Stimulated activated CD4-positive, alpha-beta T cell treated with anti-CD3 and anti-CD28 coated beads, TNF-alpha, amount 100 ng/mL, for 24 hours (primary cell): ENCODE data around the gene KRTAP1-5.
"Not testable (repeated sequence)": the region's sequence is repeated elsewhere in the genome, so short reads cannot be mapped to it uniquely, and the experiment has no call there.

Source experiments
- DNase-seq, 3 experiments: peaks; one replicate each; pipeline ENCODE4 v3.0.0-alpha.2; 2020; ENCODE audit warnings: low read depth in 3 of 3

Gene KRTAP1-5, protein sequence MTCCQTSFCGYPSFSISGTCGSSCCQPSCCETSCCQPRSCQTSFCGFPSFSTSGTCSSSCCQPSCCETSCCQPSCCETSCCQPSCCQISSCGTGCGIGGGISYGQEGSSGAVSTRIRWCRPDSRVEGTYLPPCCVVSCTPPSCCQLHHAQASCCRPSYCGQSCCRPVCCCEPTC

DNA sequence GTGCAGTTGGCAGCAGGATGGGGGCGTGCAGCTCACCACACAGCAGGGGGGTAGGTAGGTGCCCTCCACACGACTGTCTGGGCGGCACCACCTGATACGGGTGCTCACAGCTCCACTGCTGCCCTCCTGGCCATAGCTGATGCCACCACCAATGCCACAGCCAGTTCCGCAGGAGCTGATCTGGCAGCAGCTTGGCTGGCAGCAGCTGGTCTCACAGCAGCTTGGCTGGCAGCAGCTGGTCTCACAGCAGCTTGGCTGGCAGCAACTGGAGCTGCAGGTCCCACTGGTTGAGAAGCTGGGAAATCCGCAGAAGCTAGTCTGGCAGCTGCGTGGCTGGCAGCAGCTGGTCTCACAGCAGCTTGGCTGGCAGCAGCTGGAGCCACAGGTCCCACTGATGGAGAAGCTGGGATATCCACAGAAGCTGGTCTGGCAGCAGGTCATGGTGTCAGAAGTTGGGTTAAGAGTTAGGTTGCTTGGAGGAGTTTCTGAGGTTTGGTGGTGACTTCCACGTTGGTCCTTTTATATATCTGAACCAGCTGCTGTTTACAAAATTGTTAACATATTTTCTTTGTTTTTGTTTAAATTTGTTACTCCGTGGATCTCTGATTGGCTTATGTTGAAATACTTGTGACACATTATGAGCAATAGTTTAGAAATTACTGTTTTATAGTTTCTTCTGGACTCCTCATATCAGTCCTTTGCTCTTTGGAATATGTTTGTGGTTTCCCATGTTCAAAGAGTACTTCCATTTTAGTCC, at the start of gene KRTAP1-5:
Gene KRTAP1-5 (minus strand): TSS at position 494 of the 757 bp plus-strand sequence. CDS start 53 bp downstream, at position 441.
- no peak for DNase-seq

DNA sequence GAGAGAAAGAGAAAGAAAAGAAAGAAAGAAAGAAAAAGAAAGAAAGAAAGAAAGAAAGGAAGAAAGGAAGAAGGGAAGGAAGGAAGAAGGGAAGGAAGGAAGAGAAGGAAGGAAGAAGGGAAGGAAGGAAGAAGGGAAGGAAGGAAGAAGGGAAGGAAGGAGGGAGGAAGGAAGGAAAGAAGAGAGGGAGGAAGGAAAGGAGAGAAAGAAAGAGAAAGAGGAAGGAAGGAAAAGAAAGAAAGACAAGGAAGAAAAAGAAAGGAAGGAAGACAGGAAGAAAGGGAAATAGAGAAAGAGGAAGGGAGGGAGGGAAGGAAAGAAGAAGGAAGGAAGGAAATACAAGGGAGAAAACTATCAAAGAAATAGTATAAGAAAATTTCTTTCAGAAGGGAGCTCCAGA, 49.8 kb upstream of the KRTAP1-5 start:
- no peak for DNase-seq

DNA sequence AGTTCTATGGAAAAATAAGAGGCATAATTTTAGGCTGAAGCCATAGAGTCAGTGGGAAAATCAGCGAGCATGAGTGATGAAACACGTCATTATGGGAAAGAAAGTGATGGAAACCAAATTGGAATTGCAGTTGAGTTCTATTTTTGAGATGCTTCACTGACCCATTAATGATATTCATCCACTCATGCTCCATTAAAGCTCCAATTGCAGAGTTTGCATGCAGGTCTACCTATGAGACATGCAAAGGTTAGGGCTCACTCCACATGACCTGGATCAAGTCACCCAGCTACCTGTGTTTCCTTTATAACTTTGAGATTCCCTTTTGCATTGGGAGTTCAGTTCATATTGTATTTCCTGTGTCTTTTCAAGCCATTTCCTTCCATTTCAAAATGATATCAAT, 46.7 kb upstream of the KRTAP1-5 start:
- no peak for DNase-seq

DNA sequence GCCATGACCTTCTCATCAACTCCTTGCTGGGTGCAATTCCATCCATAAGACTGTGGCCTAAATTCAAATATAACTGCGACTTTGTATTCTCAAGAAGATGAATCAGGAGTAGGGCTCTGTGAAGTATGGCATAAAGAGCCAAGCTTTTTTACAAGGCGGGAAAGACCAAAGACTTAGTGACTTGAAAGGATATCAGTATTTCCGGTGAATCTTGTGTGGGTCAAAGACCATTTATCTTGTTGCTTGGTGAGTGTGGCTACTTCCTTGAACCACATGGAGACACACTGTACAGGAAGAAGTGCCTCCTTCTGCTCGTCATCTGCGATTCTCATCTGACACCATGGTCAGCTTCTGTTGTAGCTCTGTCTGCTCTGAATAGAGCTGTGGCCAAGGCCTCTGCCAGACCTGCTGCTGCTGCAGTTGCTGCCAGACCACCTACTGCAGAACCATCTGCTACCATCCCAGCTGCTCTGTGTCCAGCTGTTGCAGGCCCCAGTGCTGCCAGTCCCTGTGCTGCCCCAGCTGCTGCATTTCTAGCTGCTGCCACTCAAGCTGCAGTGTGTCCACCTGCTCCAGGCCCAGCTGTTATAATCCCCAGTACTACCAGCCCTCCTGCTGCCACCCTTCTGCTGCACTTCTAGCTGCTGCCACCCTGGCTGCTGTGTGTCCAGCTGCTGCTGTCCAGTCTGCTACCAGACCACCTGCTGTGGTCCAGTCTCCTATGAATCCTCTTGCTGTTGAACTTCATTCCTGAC, 44.8 kb upstream of the KRTAP1-5 start:
- DNase-seq, result no peak

DNA sequence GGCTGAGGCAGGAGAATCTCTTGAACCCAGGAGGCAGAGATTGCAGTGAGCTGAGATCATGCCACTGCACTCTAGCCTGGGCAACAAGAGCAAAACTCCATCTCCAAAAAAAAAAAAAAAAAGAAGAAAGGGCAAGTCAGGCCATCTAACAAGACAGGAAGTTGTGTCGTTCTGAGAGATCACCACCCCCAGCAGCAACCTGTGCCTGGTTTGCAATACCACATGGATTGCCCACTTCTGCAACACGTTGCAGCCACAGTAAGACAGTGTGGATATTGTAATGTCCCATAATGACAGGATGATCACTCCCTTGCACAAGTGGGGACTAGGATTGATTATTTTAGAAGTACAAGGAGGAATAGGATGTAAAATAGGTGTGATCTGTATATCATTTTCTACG, 42.0 kb upstream of the KRTAP1-5 start:
- DNase-seq, result no peak

DNA sequence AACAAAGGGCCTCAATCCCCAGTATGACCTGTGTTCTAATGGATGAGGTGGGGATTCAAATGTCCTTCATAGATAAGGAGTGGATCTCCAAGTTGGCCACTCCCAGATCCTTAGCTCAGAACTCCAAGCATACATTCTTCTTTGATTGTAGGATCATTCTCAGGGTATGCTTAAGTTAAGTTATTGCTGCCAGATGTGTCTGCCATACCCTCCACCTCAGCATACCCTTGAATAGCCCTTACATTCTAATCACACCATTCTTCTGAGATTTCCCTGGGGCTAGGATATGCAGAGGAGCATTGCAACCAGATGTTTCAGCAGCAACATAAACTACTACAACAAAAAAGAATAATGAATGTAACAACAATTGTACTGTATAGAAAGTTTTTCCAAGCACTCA, 40.3 kb upstream of the KRTAP1-5 start:
- DNase-seq, result no peak

DNA sequence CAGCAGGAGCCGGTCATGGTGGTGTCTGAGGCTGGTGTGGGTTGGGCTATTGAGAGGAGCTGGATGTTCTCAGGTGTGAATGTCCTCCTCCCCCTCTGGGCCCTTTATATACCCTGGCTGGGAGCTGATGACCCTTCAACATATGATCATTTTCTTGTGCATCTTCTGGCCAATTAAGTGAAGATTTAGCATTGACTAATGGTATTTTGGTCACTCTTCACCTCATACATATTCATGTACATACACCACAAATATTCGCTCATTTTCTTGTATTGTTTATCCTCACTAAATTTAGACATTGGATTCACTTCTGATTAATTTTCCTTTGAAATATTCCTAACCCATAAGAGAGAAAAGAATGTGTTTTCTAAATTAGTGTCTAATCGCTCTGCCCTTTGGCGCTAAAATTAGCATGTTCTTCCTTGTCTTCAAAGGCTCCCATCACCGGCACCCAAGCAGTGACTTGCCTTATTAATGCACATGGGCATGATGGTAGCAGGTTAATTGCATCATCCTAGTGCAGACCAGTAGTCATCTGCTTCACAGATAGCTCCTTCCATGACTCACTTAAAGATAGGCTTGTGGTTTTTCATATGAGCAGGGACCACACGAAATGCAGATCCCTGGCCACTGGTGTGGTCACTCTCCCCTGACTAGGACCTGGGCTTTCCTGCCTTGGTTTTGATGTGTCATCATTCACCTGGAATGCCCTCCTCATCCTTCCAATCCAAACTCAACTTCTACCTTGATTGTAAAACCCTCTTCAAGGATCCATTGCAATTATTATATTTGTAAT, 39.0 kb upstream of the KRTAP1-5 start, which contains the start of gene KRTAP2-4:
Gene KRTAP2-4 (minus strand): TSS at position 51 of the 796 bp plus-strand sequence. CDS start 34 bp downstream, at position 17.
- no peak for DNase-seq

DNA sequence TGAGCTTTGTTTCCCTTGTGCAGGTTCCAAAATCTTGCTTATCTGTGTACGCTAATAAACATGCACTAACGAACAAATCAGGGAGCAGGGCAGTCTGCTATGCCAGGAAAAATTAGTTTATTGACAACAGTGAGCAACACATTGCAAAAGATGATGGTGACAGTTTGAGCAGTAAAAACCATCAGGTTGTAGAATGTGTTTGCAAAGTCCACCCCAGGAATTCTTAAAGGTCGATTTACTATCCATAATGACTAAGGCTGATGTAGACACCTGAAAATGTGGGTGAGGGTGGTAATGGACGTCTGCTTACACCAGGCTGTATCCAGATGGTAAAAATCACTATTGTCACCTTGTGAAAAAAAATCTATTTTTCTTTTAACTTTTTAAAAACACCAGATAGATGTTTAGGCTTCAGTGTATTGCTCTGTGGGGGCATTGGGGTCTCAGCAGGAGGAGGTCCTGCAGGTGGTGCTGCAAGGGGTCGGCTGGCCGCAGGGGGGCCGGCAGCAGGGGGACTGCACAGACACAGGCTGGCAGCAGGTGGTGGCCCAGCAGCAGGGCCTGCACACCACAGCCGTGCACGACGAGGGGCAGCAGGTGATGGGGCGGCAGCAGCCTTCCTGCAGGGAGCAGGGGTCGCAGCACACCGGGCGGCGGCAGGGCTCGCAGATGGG, 38.1 kb upstream of the KRTAP1-5 start:
- not testable (repeated sequence) for DNase-seq

DNA sequence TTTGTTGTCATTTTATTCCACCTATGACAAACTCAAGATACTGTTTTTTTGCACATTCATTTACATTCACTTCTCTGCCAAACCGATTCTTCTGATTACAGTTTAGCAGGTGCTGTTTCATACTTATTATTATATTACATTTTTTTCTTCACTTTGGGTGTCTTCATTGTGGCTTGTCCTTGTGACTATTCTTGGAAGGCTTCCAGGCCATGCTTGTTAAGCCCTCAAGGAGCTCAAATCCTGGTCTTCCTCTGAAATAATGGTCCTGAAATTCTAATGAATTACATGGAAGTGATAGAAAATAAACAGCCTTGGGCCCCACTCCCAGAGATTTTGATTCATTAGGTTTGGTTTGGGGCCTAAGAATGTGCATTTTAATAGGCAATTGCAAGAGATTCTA, 37.3 kb upstream of the KRTAP1-5 start:
- DNase-seq, result no peak

DNA sequence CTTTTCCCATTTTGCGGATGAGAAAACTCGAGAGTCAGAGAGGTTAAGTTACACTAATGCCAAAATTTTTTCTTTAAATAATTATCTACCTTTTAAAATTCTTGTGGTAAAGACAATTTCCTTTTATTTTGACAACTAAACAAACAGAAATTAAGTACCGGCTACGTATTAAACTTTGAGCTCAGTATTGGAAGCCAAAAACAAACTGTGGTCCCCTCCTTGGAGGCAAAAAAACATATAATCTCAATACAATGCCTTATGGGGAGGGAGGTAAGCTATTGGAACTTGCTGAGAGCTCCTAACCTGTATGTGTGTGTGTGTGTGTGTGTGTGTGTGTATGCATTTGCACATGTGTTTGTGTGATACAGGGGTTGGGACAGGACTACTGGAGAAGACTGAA, 36.4 kb upstream of the KRTAP1-5 start:
- DNase-seq, result no peak

DNA sequence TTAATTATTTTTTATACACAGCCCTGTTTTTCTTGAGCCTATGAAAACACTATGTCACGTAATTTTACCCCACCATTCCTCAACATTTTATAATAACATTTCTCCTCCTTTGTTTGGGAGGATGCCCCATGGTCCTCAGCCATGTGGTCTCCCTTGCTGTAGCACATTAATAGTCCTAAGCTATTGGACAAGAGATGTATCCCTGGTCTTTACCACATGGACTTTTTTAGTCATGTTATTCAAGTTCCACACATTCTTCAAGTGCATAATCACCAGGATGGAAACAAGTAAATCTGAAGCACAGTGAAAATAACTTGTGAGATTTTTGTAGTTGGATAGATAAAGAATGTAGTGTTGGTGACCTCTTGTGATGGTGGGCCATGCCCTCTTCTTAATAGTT, 35.0 kb upstream of the KRTAP1-5 start:
- no peak for DNase-seq

DNA sequence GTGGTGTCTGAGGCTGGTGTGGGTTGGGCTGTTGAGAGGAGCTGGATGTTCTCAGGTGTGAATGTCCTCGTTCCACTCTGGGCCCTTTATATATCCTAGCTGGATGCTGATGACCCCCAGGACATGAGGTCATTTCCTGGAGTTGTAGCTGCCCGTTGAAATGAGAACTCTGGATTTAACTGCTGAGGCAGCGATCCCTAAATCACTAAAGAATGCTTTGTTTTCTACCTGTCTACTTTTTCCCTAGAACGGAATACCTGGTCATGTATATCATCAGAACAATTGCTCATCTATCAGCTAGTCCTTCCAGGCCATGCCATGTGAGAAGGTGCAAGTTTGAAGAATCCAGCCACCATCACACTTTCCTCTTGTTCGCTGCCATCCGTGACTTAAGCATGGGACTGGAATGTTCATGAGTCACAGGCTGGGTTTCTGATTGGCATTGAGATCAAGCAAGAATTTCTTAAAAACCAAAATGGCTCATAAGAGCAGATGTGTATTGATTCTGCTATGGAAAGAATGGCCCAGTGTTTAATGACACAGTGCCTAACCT, 33.1 kb upstream of the KRTAP1-5 start, which contains the start of gene KRTAP2-3:
Gene KRTAP2-3 (minus strand): TSS at position 63 of the 553 bp plus-strand sequence. CDS start 64 bp downstream, outside the sequence.
- DNase-seq, result no peak

DNA sequence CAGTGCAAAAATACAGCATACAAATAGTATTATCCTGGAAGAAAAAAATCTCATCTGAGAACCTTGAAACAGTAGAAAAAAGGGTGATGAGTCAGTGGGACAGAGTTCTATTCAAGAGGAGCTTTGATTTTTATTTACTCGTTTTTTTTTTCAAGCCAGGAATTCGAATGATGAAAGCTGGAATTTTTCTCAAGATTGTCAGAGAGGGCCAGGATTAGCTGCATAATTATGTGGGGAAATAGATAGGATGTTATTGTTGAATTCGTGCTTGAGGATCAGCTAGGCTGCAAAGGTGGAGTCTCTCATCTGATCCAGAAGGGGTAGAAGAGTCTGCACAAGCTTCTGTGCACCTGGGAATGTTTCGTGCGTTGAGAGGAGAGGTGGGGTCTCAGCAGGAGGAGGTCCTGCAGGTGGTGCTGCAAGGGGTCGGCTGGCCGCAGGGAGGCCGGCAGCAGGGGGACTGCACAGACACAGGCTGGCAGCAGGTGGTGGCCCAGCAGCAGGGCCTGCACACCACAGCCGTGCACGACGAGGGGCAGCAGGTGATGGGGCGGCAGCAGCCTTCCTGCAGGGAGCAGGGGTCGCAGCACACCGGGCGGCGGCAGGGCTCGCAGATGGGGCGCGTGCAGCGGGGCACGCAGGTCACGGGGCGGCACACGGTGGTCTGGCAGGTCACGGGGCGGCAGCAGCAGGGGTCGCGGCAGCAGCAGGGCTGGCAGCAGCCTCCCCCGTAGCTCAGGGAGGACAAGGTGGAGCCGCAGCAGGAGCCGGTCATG, 32.5 kb upstream of the KRTAP1-5 start:
- DNase-seq, result not testable (repeated sequence)

DNA sequence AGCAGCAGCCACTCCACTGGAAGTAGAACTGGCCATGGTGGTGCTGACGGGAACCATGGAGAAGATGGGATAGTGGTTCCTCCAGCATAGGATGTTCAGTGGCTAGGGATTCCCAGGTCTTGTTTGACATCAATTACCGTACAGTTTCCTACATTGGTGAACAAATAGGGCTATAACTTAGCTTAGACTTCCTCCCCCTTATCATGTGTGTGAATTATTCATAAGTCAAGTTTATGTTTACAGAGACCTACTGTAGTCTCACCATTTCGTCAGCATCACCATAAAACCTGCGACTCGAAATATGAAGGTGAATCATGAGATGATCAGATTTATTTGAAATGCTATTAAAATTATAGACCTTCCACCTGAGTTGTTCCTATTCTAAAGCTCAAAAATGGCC, 31.7 kb upstream of the KRTAP1-5 start:
- no peak for DNase-seq

DNA sequence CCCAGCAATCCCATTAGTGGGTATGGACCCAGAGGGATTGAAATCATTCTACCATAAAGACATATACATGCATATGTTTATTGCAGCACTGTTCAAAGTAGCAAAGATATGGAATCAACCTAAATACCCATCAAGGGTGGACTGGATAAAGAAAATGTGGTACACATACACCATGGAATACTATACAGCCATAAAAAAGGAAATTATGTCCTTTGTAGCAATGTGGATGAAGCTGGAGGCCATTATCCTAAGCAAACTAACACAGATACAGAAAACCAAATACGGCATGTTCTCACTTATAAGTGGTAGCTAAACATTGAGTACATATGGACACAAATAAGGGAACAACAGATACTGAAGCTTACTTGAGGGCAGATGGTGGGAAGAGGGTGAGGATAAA, 30.5 kb upstream of the KRTAP1-5 start:
- DNase-seq, result no peak

DNA sequence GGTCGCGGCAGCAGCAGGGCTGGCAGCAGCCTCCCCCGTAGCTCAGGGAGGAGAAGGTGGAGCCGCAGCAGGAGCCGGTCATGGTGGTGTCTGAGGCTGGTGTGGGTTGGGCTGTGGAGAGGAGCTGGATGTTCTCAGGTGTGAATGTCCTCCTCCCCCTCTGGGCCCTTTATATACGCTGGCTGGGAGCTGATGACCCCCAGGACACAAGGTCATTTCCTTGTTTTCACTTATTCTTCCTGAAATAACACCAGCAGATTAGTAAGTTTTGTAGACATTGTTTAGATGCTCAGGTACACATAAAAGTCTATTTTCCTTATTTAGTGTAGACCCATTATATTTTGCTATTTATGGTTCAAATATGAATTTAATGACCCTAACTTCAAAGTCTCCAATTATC, 28.1 kb upstream of the KRTAP1-5 start, which contains the start of gene KRTAP2-2:
Gene KRTAP2-2 (minus strand): TSS at position 101 of the 400 bp plus-strand sequence. CDS start 19 bp downstream, at position 82.
- not testable (repeated sequence) for DNase-seq

DNA sequence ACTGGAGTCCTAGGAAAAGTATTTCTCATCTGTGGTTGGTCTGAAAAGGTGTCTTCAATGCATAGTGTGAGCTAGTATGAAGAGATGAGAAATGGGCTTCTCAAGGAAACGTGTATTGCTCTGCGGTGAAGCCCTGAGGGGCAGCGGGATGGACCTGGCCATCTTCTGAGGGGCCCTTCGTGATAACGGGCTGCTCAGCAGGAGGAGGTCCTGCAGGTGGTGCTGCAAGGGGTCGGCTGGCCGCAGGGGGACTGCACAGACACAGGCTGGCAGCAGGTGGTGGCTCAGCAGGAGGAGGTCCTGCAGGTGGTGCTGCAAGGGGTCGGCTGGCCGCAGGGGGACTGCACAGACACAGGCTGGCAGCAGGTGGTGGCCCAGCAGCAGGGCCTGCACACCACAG, 27.5 kb upstream of the KRTAP1-5 start:
- not testable (repeated sequence) for DNase-seq

DNA sequence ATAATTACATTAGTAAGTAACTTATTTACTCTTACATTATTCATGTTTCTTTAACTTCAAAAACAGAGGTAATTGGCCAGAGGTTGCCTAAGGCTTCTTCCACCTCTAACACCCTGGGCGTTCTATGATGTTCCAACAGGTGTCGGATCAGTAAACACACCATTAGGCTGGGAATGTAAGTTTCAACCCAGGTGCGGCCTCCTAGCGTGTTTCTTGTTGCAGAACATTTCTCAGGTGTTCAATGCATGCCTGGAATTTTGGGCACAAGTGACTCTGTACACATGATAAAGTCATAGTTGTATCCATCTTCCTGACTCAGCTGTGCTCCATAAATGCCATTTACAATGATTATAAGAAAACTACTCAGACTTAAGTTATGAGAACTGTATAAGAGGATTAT, 27.0 kb upstream of the KRTAP1-5 start:
- no peak for DNase-seq

DNA sequence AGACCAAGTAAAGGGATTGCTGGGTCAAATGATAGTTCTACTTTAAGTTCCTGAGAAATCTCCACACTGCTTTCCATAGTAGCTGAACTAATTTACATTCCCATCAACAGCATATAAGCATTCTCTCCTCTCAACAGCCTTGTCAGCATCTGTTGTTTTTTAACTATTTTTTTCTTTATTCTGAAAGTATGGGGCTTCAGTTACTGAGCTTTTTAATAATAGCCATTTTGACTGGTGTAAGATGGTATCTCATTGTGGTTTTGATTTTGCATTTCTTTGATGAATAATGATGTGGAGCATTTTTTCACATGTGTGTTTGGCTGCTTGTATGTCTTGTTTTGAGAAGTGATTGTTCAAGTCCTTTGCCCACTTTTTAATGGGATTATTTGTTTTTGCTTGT, 25.6 kb upstream of the KRTAP1-5 start:
- DNase-seq, result no peak

DNA sequence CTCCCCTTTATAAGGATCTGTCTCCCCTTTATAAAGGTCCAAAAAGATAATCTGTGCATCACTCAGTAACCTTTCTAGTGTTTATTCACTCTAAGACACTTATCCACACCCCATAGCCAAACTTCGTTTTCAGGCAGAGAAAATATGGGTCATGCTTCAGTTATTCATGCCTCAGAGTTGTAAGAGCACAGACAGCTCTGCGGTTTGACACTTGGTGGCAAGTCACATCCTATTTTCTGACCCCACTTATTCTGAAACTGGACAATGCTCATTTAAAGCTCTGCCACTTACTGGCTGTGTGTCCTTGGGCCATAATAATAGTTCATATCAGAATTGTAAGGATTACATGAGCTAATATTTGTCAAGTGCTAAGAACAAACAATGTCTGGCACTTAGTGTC, 22.1 kb upstream of the KRTAP1-5 start:
- DNase-seq, result no peak
